Endothelial cell of umbilical vein (primary cell): ENCODE results near the gene CRTC1. TPM values are rescaled to one million over a fixed set of nuclear protein-coding genes. Genes with fewer than 3 reads are reported as not detected.

Experiments
- BruUV-seq: library from RNA; stranded (reverse); fragments of 400-500 nt; replicated peaks from 2 replicates; lab custom pipeline; 2021; lab: Mats Ljungman, UMichigan
- CTCF ChIA-PET: fragments of 300-600, 350-600 bp; sonication (Branson Sonifier 250); formaldehyde crosslinking; loops from one replicate; lab custom pipeline; 2021; ENCODE audit warnings: antibody characterized with exemption, inconsistent platforms; lab: Charles Lee
- POLR2A ChIA-PET: fragments of 300-600, 350-600 bp; sonication (Branson Sonifier 250); formaldehyde crosslinking; loops from one replicate; lab custom pipeline; 2021; ENCODE audit warnings: antibody characterized with exemption, inconsistent platforms; lab: Charles Lee
- DNase-seq: peaks from one replicate; pipeline ENCODE4 v3.0.0-alpha.2; 2011; ENCODE audit warnings: low read depth, low spot score
- FAIRE-seq: peaks from 2 replicates; lab custom pipeline; 2011; peaks lifted over from hg19 to GRCh38; lab: Jason Lieb, UNC
- H2AFZ ChIP-seq: 2 replicates; pipeline ENCODE4 v1.6.0; 2012; ENCODE audit warnings: low read depth, low read length, control low read depth, inconsistent platforms
- H3K27ac ChIP-seq: 2 replicates; pipeline ENCODE4 v1.5.1; 2011; ENCODE audit warnings: low read depth, mild to moderate bottlenecking, control low read depth, low read length, moderate library complexity; ENCODE audit not compliant: insufficient read depth
- H3K27me3 ChIP-seq, 2 experiments: 2 replicates each; pipeline versions ENCODE4 v1.6.0 to v1.6.1; 2011; ENCODE audit warnings: low read length in 2 of 2, mixed read lengths in 1 of 2; ENCODE audit not compliant: control insufficient read depth in 2 of 2, insufficient read depth in 2 of 2
- H3K36me3 ChIP-seq, 2 experiments: 2 replicates in 1 of 2; 3 replicates in 1 of 2; pipeline ENCODE4 v1.5.1; 2011; ENCODE audit warnings: low read length in 2 of 2, mild to moderate bottlenecking in 1 of 2, moderate library complexity in 1 of 2; ENCODE audit not compliant: control insufficient read depth in 2 of 2, insufficient read depth in 2 of 2; ENCODE audit errors: extremely low read depth in 1 of 2
- H3K4me1 ChIP-seq: 3 replicates; pipeline ENCODE4 v1.5.1; 2011; ENCODE audit warnings: mild to moderate bottlenecking, low read length; ENCODE audit not compliant: control insufficient read depth, insufficient read depth; ENCODE audit errors: extremely low read depth
- H3K4me2 ChIP-seq: 2 replicates; pipeline ENCODE4 v1.6.1; 2011; ENCODE audit warnings: low read length, control low read depth, mixed read lengths; ENCODE audit not compliant: insufficient read depth
- H3K4me3 ChIP-seq, 3 experiments: fragments of 200-600 bp in 1 of 3; sonication (generic), shearing (Covaris generic) in 1 of 3; replicated peaks in 1 of 3; 2 replicates each; pipeline ENCODE4 v1.5.1; 2011 to 2016; ENCODE audit warnings: control low read depth in 3 of 3, low read length in 3 of 3, mild to moderate bottlenecking in 2 of 3, inconsistent platforms in 1 of 3, low read depth in 1 of 3, moderate library complexity in 1 of 3; ENCODE audit not compliant: insufficient read depth in 1 of 3
- H3K79me2 ChIP-seq: 2 replicates; pipeline ENCODE4 v1.6.0; 2012; ENCODE audit warnings: low read length, inconsistent platforms; ENCODE audit not compliant: control insufficient read depth, insufficient read depth
- H3K9ac ChIP-seq: replicated peaks from 2 replicates; pipeline ENCODE3; 2011; ENCODE audit warnings: low read length, control low read depth; ENCODE audit not compliant: insufficient read depth; ENCODE audit errors: extremely low read depth
- H3K9me1 ChIP-seq: replicated peaks from 3 replicates; pipeline ENCODE4 v1.6.0; 2011; ENCODE audit warnings: mild to moderate bottlenecking, low read length; ENCODE audit not compliant: control insufficient read depth, insufficient read depth; ENCODE audit errors: extremely low read depth
- H3K9me3 ChIP-seq: replicated peaks from 2 replicates; pipeline ENCODE4 v1.5.1; 2012; ENCODE audit warnings: low read length, inconsistent platforms; ENCODE audit not compliant: control insufficient read depth, insufficient read depth
- H4K20me1 ChIP-seq: replicated peaks from 2 replicates; pipeline ENCODE3; 2011; ENCODE audit warnings: mild to moderate bottlenecking, low read length; ENCODE audit not compliant: control insufficient read depth, insufficient read depth; ENCODE audit errors: extremely low read depth
- EZH2 ChIP-seq: IDR thresholded peaks from 2 replicates; pipeline ENCODE4 v1.6.1; 2012; ENCODE audit warnings: borderline replicate concordance, low read depth, mild to moderate bottlenecking, moderate library complexity, low read length, inconsistent platforms; ENCODE audit not compliant: severe bottlenecking
- FOS ChIP-seq: IDR thresholded peaks from 2 replicates; pipeline ENCODE4 v1.6.1; 2011; ENCODE audit warnings: mild to moderate bottlenecking, low read length, moderate library complexity, borderline replicate concordance; ENCODE audit not compliant: insufficient read depth
- GATA2 ChIP-seq: IDR thresholded peaks from 2 replicates; pipeline ENCODE4 v1.7.0; 2011; ENCODE audit warnings: low read depth, mild to moderate bottlenecking, moderate library complexity, mixed read lengths, low read length; ENCODE audit not compliant: insufficient read length, insufficient read depth
- JUN ChIP-seq: IDR thresholded peaks from 2 replicates; pipeline ENCODE4 v1.6.1; 2011; ENCODE audit warnings: borderline replicate concordance, low read depth; ENCODE audit not compliant: insufficient read length, insufficient read depth
- MYC ChIP-seq: IDR thresholded peaks from one replicate; pipeline ENCODE4 v1.6.1; 2011; ENCODE audit warnings: mild to moderate bottlenecking, low read depth, low read length
- POLR2A ChIP-seq: IDR thresholded peaks from 2 replicates; pipeline ENCODE4 v1.6.1; 2012; ENCODE audit warnings: low read depth, mild to moderate bottlenecking, control low read depth, low read length
- POLR2AphosphoS5 ChIP-seq: IDR thresholded peaks from 2 replicates; pipeline ENCODE4 v1.6.1; 2012; ENCODE audit warnings: low read depth, mild to moderate bottlenecking, control low read depth, low read length, moderate library complexity; ENCODE audit not compliant: insufficient read depth
- dilution Hi-C: fragments of 300-500 bp; cut with MboI; formaldehyde crosslinking; loops from one replicate; pipeline ENCODE4 v1.15.0; 2019; ENCODE audit warnings: low sequenced_read_pairs; ENCODE audit not compliant: extremely low pct_ligation_motif_present
- intact Hi-C: fragments of 100-400 bp; cut with micrococcal nuclease; formaldehyde crosslinking; loops from one replicate; pipeline ENCODE4 v1.10.0; 2022
- polyA plus RNA-seq, 4 experiments: library from polyadenylated mRNA; depleted of rRNA in 3 of 4; stranded (reverse) in 3 of 4; unstranded in 1 of 4; fragments of >200 nt; gene quantifications; 2 replicates each; pipeline versions ENCODE4 v1.2.1 to v1.2.3, GENCODE V29; 2011 to 2012; ENCODE audit warnings: missing spikeins in 1 of 4
- total RNA-seq: library from RNA; stranded (reverse); gene quantifications from 2 replicates; pipeline ENCODE4 v1.2.3, GENCODE V29; 2021
- TF ChIP-seq, protein P1 (sequence below), 2 donors: IDR thresholded peaks; 1 replicate in 1 of 2; 2 replicates in 1 of 2; pipeline ENCODE4 v1.5.1; 2011; ENCODE audit warnings: low read length in 2 of 2, mild to moderate bottlenecking in 2 of 2, moderate library complexity in 2 of 2, control low read depth in 1 of 2, inconsistent platforms in 1 of 2, low read depth in 1 of 2; ENCODE audit not compliant: insufficient read depth in 1 of 2; ENCODE audit errors: extremely low read depth in 1 of 2
- TF ChIP-seq, protein P2 (sequence below): IDR thresholded peaks from 2 replicates; pipeline ENCODE4 v1.6.1; 2011; ENCODE audit not compliant: insufficient read depth, insufficient read length

The CRTC1 gene
- total and polyA plus RNA-seq, 2 donors (not counting 3 experiments of a cell fraction or from before 2014, with no cell fraction given) = 4.2 to 11.4 TPM

DNA sequence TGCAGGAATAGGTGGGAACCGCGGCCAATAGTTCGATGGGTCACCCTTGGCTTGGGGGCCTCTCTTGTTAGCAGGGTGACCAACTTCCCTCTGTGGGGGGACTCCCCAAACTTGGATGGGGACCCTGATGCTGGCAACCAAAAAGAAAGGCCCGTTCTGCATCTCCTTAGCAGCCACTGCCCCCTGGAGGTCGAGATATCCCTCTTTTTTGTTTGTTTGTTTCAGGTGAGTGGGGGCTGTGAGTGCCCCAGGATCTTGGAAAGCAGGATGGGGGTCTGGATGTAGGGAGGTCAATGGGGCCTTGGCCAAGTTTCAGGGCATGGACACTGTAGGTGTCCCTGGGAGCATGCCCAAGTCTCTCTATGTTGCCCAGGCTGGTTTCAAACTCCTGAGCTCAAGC is 7.7 kb upstream of the CRTC1 start:
- H3K4me1 ChIP-seq = peaks cover 17% of the 10 kb centered on the region
- intact Hi-C loops (loop anchor here (1.0 to 5.0 kb wide), 3 partner anchors 81 to 223 kb away; no protein-coding TSS in a partner anchor), dilution Hi-C loops (no loop called here)
- H3K36me3 ChIP-seq = no peaks in the 10 kb centered on the region
- H3K9me1 ChIP-seq = no peaks in the 10 kb centered on the region
- FAIRE-seq (peak; percentile 44), DNase-seq (no peak)
- H3K4me2 ChIP-seq = no peak overlapping the region
- no peaks in the 10 kb centered on the region for H3K27me3 ChIP-seq
- CTCF ChIA-PET = interaction anchor here (0.6 to 2.3 kb wide), 6 partner anchors 29 to 205 kb away, joined by 3 to 21 read pairs (median 6); no protein-coding TSS in a partner anchor
- POLR2A ChIA-PET = no interaction called here
- no peaks in the 10 kb centered on the region for H3K9me3 ChIP-seq
- no peak overlapping the region for H3K9ac ChIP-seq
- H2AFZ ChIP-seq = no peak overlapping the region
- H4K20me1 ChIP-seq = no peaks in the 10 kb centered on the region
- no peak for TF ChIP-seq MYC
- TF ChIP-seq, protein P1, sequence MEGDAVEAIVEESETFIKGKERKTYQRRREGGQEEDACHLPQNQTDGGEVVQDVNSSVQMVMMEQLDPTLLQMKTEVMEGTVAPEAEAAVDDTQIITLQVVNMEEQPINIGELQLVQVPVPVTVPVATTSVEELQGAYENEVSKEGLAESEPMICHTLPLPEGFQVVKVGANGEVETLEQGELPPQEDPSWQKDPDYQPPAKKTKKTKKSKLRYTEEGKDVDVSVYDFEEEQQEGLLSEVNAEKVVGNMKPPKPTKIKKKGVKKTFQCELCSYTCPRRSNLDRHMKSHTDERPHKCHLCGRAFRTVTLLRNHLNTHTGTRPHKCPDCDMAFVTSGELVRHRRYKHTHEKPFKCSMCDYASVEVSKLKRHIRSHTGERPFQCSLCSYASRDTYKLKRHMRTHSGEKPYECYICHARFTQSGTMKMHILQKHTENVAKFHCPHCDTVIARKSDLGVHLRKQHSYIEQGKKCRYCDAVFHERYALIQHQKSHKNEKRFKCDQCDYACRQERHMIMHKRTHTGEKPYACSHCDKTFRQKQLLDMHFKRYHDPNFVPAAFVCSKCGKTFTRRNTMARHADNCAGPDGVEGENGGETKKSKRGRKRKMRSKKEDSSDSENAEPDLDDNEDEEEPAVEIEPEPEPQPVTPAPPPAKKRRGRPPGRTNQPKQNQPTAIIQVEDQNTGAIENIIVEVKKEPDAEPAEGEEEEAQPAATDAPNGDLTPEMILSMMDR (IDR thresholded peaks at IDR 0.05; ENCODE audit: extremely low read depth in 1 of 2, insufficient read depth in 1 of 2, low read depth in 1 of 2, low read length in 2 of 2) = peak; percentile 33 to 38
- no TSS peak for BruUV-seq
- no peaks in the 10 kb centered on the region for H3K79me2 ChIP-seq
- H3K27ac ChIP-seq = no peak overlapping the region
- no peak overlapping the region for H3K4me3 ChIP-seq

DNA sequence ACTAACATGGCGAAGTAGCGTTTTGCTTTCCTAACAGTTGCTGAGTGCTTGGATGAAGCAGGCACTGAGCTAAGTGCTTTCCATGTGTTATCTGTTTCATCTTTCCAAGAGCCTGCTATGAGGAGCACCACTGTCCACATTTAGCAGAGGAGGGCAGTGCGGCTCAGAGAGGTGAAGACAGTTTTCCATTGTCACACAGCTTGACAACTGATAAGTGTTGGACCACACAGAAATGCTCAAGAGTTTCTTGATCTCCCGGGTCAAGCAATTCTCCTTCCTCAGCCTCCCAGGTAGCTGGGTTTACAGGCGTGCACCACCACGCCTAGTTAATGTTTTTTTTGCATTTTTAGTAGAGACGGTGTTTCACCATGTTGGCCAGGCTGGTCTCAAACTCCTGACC is 6.8 kb upstream of the CRTC1 start:
- Histone ChIP-seq H4K20me1 (no peaks in the 10 kb centered on the region), H3K9me1 (no peaks in the 10 kb centered on the region), H3K4me1 (peaks cover 17% of the 10 kb centered on the region), H2AFZ (no peak overlapping the region), H3K27me3 (no peaks in the 10 kb centered on the region), H3K9ac (no peak overlapping the region), H3K36me3 (no peaks in the 10 kb centered on the region), H3K4me3 (no peak overlapping the region), H3K27ac (no peak overlapping the region), H3K79me2 (no peaks in the 10 kb centered on the region), H3K9me3 (no peaks in the 10 kb centered on the region), H3K4me2 (no peak overlapping the region)
- DNase-seq = no peak
- ChIA-PET POLR2A (no interaction called here), CTCF (interaction anchor here (1.0 to 2.3 kb wide), 5 partner anchors 30 to 206 kb away, joined by 4 to 21 read pairs (median 6); no protein-coding TSS in a partner anchor)
- TF ChIP-seq JUN (no peak), POLR2AphosphoS5 (no peak), GATA2 (no peak), POLR2A (no peak), MYC (no peak), FOS (no peak), EZH2 (no peak)
- TF ChIP-seq, protein P2, sequence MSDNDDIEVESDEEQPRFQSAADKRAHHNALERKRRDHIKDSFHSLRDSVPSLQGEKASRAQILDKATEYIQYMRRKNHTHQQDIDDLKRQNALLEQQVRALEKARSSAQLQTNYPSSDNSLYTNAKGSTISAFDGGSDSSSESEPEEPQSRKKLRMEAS = no peak
- TF ChIP-seq, protein P1 (IDR thresholded peaks at IDR 0.05; ENCODE audit: extremely low read depth in 1 of 2, insufficient read depth in 1 of 2, low read depth in 1 of 2, low read length in 2 of 2) = no peak
- dilution Hi-C loops (no loop called here), intact Hi-C loops (loop anchor here (5.0 kb wide), 1 partner anchor 224 kb away; no protein-coding TSS in a partner anchor)
- no peak for FAIRE-seq
- no TSS peak for BruUV-seq
